ENCODE measurements around the gene KIAA0408.
"Not testable (repeated sequence)": the region's sequence is repeated elsewhere in the genome, so short reads cannot be mapped to it uniquely, and the experiment has no call there.

Gene KIAA0408

GRCh38 chr6:127462376-127462775, 3.2 kb upstream of the KIAA0408 start:
- no peak for DNase-seq

- DNase-seq = no peak
These were observed 1.3 kb upstream of the KIAA0408 start for GRCh38 chr6:127460465-127460864.

GRCh38 chr6:127458817-127459216, 372 bp downstream of the KIAA0408 start:
- DNase-seq = no peak

- DNase-seq = no peak
These were observed 967 bp downstream of the KIAA0408 start for GRCh38 chr6:127458222-127458621.

- DNase-seq = no peak
These were observed 1.6 kb downstream of the KIAA0408 start for GRCh38 chr6:127457456-127458064.

- DNase-seq = no peak
These were observed 2.7 kb downstream of the KIAA0408 start for GRCh38 chr6:127456465-127456864.

GRCh38 chr6:127453845-127454619, 5.2 kb downstream of the KIAA0408 start:
- DNase-seq = no peak

- no peak for DNase-seq
These were observed 6.4 kb downstream of the KIAA0408 start for GRCh38 chr6:127452803-127453202.

- DNase-seq = no peak
These were observed 7.8 kb downstream of the KIAA0408 start for GRCh38 chr6:127451388-127451787.

- no peak for DNase-seq
These were observed 11.4 kb downstream of the KIAA0408 start for GRCh38 chr6:127447780-127448179.

- DNase-seq = no peak
These were observed 12.8 kb downstream of the KIAA0408 start for GRCh38 chr6:127446356-127446755.

- DNase-seq = no peak
These were observed 17.3 kb downstream of the KIAA0408 start for GRCh38 chr6:127441881-127442280.

- DNase-seq = no peak
These were observed 19.5 kb downstream of the KIAA0408 start for GRCh38 chr6:127439718-127440117.

- DNase-seq = no peak
These were observed 22.5 kb downstream of the KIAA0408 start for GRCh38 chr6:127436578-127437110.

GRCh38 chr6:127435626-127436220, 23.5 kb downstream of the KIAA0408 start:
- no peak for DNase-seq

GRCh38 chr6:127434651-127435050, 24.5 kb downstream of the KIAA0408 start:
- no peak for DNase-seq

- DNase-seq = not testable (repeated sequence)
These were observed 30.6 kb downstream of the KIAA0408 start for GRCh38 chr6:127428562-127428961.

- no peak for DNase-seq
These were observed 35.3 kb downstream of the KIAA0408 start for GRCh38 chr6:127423921-127424320.

- DNase-seq = not testable (repeated sequence)
These were observed 38.0 kb downstream of the KIAA0408 start for GRCh38 chr6:127421164-127421563.

GRCh38 chr6:127420556-127420955, 38.6 kb downstream of the KIAA0408 start:
- DNase-seq = peak; percentile 58 to 75

GRCh38 chr6:127415096-127415495, 44.1 kb downstream of the KIAA0408 start:
- DNase-seq = no peak

GRCh38 chr6:127413123-127413522, 46.1 kb downstream of the KIAA0408 start:
- DNase-seq = peak; percentile 1 to 38

- DNase-seq = not testable (repeated sequence)
These were observed 47.2 kb downstream of the KIAA0408 start for GRCh38 chr6:127412016-127412415.
